H9 (cell line): Measurements from ENCODE around the gene ZFP36. TPM values are rescaled to one million over a fixed set of nuclear protein-coding genes. Genes with fewer than 3 reads are reported as not detected.
A peak's percentile ranks its signal among the peaks of the same experiment; 100 is the strongest.

Experiments used
- DNase-seq: peaks from one replicate; pipeline ENCODE4 v3.0.0-alpha.2; 2017
- H2AFZ ChIP-seq: one replicate; pipeline ENCODE4 v1.6.1; 2013; ENCODE audit warnings: mild to moderate bottlenecking, low read length, control low read depth, moderate library complexity
- H2AK5ac ChIP-seq: 2 replicates; pipeline ENCODE4 v1.6.1; 2013; ENCODE audit warnings: low read length, control low read depth, mixed read lengths; ENCODE audit not compliant: insufficient read length
- H2BK120ac ChIP-seq: one replicate; pipeline ENCODE4 v1.6.1; 2013; ENCODE audit warnings: low read depth, mild to moderate bottlenecking, low read length, control low read depth, inconsistent platforms; ENCODE audit not compliant: poor library complexity, severe bottlenecking
- H2BK12ac ChIP-seq: 2 replicates; pipeline ENCODE4 v1.6.1; 2013; ENCODE audit warnings: low read length, control low read depth, mixed read lengths, low read depth; ENCODE audit not compliant: insufficient read length
- H2BK15ac ChIP-seq: 2 replicates; pipeline ENCODE4 v1.6.1; 2013; ENCODE audit warnings: low read depth, low read length, control low read depth
- H2BK20ac ChIP-seq: one replicate; pipeline ENCODE4 v1.6.1; 2013; ENCODE audit warnings: low read depth, mild to moderate bottlenecking, low read length, control low read depth, inconsistent platforms; ENCODE audit not compliant: poor library complexity, severe bottlenecking
- H2BK5ac ChIP-seq: 2 replicates; pipeline ENCODE4 v1.6.1; 2013; ENCODE audit warnings: low read length, control low read depth, mixed read lengths; ENCODE audit not compliant: insufficient read length
- H3K14ac ChIP-seq: 2 replicates; pipeline ENCODE4 v1.6.1; 2013; ENCODE audit warnings: low read length, control low read depth; ENCODE audit not compliant: insufficient read depth
- H3K18ac ChIP-seq: 2 replicates; pipeline ENCODE4 v1.6.1; 2013; ENCODE audit warnings: low read depth, mild to moderate bottlenecking, mixed read lengths, low read length, control low read depth; ENCODE audit not compliant: insufficient read length
- H3K23ac ChIP-seq: 2 replicates; pipeline ENCODE4 v1.6.1; 2013; ENCODE audit warnings: low read length, control low read depth, mixed read lengths, low read depth; ENCODE audit not compliant: insufficient read length
- H3K23me2 ChIP-seq: 2 replicates; pipeline ENCODE4 v1.6.1; 2013; ENCODE audit warnings: low read depth, mild to moderate bottlenecking, mixed read lengths, low read length, control low read depth; ENCODE audit not compliant: insufficient read length, poor library complexity, severe bottlenecking
- H3K27ac ChIP-seq: 2 replicates; pipeline ENCODE4 v1.5.1; 2013; ENCODE audit warnings: low read length, control low read depth, mixed read lengths, low read depth; ENCODE audit not compliant: insufficient read length
- H3K27me3 ChIP-seq: 2 replicates; pipeline ENCODE4 v1.6.1; 2013; ENCODE audit warnings: low read length, control low read depth, inconsistent platforms; ENCODE audit not compliant: insufficient read depth
- H3K4ac ChIP-seq: 2 replicates; pipeline ENCODE4 v1.6.1; 2013; ENCODE audit warnings: low read depth, mild to moderate bottlenecking, control low read depth, inconsistent platforms, low read length, moderate library complexity
- H3K4me1 ChIP-seq: 2 replicates; pipeline ENCODE4 v1.6.1; 2013; ENCODE audit warnings: low read length, control low read depth, inconsistent platforms; ENCODE audit not compliant: insufficient read depth
- H3K4me2 ChIP-seq: 2 replicates; pipeline ENCODE4 v1.6.1; 2013; ENCODE audit warnings: low read length, control low read depth, mixed read lengths; ENCODE audit not compliant: insufficient read length, insufficient read depth
- H3K56ac ChIP-seq: 2 replicates; pipeline ENCODE4 v1.6.1; 2013; ENCODE audit warnings: low read depth, mild to moderate bottlenecking, mixed read lengths, low read length, control low read depth; ENCODE audit not compliant: insufficient read length
- H3K79me1 ChIP-seq: 2 replicates; pipeline ENCODE4 v1.6.1; 2013; ENCODE audit warnings: low read depth, mild to moderate bottlenecking, moderate library complexity, low read length, control low read depth, inconsistent platforms; ENCODE audit not compliant: insufficient read depth, poor library complexity, severe bottlenecking
- H3K79me2 ChIP-seq: 2 replicates; pipeline ENCODE4 v1.6.1; 2013; ENCODE audit warnings: low read length, control low read depth, inconsistent platforms; ENCODE audit not compliant: insufficient read depth
- H3K9ac ChIP-seq: 2 replicates; pipeline ENCODE4 v1.6.1; 2013; ENCODE audit warnings: low read length, control low read depth, mixed read lengths; ENCODE audit not compliant: insufficient read length; ENCODE audit errors: extremely low read depth
- H3K9me3 ChIP-seq: one replicate; pipeline ENCODE4 v1.6.1; 2013; ENCODE audit warnings: low read depth, low read length, inconsistent platforms; ENCODE audit not compliant: control insufficient read depth
- H3T11ph ChIP-seq: one replicate; pipeline ENCODE4 v1.6.1; 2013; ENCODE audit warnings: mild to moderate bottlenecking, low read length, control low read depth, inconsistent platforms
- H4K20me1 ChIP-seq: one replicate; pipeline ENCODE4 v1.6.1; 2013; ENCODE audit not compliant: control insufficient read depth, insufficient read length, insufficient read depth
- H4K5ac ChIP-seq: 2 replicates; pipeline ENCODE4 v1.6.1; 2013; ENCODE audit warnings: low read depth, mild to moderate bottlenecking, mixed read lengths, low read length, control low read depth; ENCODE audit not compliant: insufficient read length
- H4K8ac ChIP-seq: replicated peaks from 2 replicates; pipeline ENCODE4 v1.6.1; 2013; ENCODE audit warnings: low read length, control low read depth, mixed read lengths, low read depth; ENCODE audit not compliant: insufficient read length
- H4K91ac ChIP-seq: 2 replicates; pipeline ENCODE4 v1.6.1; 2013; ENCODE audit warnings: low read depth, mild to moderate bottlenecking, moderate library complexity, mixed read lengths, low read length, control low read depth; ENCODE audit not compliant: insufficient read length
- H3K27ac Mint-ChIP-seq, 3 experiments: 2 replicates in 2 of 3; 3 replicates in 1 of 3; pipeline ENCODE4 v1.8.0; 2020 to 2021; ENCODE audit warnings: mixed read lengths in 3 of 3, mild to moderate bottlenecking in 1 of 3, moderate library complexity in 1 of 3
- H3K27me3 Mint-ChIP-seq: 2 replicates; pipeline ENCODE4 v1.8.0; 2021; ENCODE audit warnings: low read depth, mild to moderate bottlenecking, moderate library complexity, mixed read lengths
- H3K36me3 Mint-ChIP-seq, 3 experiments: 2 replicates in 2 of 3; 3 replicates in 1 of 3; pipeline ENCODE4 v1.8.0; 2020 to 2021; ENCODE audit warnings: low read depth in 3 of 3, mixed read lengths in 3 of 3; ENCODE audit not compliant: insufficient read depth in 1 of 3
- H3K4me1 Mint-ChIP-seq, 2 experiments: 2 replicates each; pipeline ENCODE4 v1.8.0; 2020; ENCODE audit warnings: mixed read lengths in 2 of 2
- H3K4me3 Mint-ChIP-seq, 2 experiments: 2 replicates in 1 of 2; 3 replicates in 1 of 2; pipeline ENCODE4 v1.8.0; 2020 to 2021; ENCODE audit warnings: mild to moderate bottlenecking in 2 of 2, mixed read lengths in 2 of 2, moderate library complexity in 1 of 2
- H3K9me3 Mint-ChIP-seq, 2 experiments: 2 replicates in 1 of 2; 3 replicates in 1 of 2; pipeline ENCODE4 v1.8.0; 2020; ENCODE audit warnings: mild to moderate bottlenecking in 2 of 2, mixed read lengths in 2 of 2, moderate library complexity in 1 of 2
- WGBS: extraction: QIAGEN DNeasy Blood & Tissue Kit; methylation state at CpG from one replicate; pipeline ENCODE4 v1.1.7; 2013; ENCODE audit warnings: missing lambda C conversion rate, low lambda C conversion rate, mixed read lengths; ENCODE audit not compliant: insufficient read length; ENCODE audit errors: extremely low coverage; 5-methylcytosine and 5-hydroxymethylcytosine counted together
- total RNA-seq: library from RNA; stranded (reverse); gene quantifications from 2 replicates; pipeline ENCODE4 v1.2.1, GENCODE V29; 2021
- TF ChIP-seq, protein P1 (sequence below): fragments of 200-600 bp; sonication (generic); conservative IDR thresholded peaks from 3 replicates; pipeline ENCODE4 v1.8.0; 2021; ENCODE audit warnings: antibody characterized with exemption, mild to moderate bottlenecking

Gene ZFP36
- total RNA-seq, 1 experiment from 2014 or later = 14.6 TPM

DNA sequence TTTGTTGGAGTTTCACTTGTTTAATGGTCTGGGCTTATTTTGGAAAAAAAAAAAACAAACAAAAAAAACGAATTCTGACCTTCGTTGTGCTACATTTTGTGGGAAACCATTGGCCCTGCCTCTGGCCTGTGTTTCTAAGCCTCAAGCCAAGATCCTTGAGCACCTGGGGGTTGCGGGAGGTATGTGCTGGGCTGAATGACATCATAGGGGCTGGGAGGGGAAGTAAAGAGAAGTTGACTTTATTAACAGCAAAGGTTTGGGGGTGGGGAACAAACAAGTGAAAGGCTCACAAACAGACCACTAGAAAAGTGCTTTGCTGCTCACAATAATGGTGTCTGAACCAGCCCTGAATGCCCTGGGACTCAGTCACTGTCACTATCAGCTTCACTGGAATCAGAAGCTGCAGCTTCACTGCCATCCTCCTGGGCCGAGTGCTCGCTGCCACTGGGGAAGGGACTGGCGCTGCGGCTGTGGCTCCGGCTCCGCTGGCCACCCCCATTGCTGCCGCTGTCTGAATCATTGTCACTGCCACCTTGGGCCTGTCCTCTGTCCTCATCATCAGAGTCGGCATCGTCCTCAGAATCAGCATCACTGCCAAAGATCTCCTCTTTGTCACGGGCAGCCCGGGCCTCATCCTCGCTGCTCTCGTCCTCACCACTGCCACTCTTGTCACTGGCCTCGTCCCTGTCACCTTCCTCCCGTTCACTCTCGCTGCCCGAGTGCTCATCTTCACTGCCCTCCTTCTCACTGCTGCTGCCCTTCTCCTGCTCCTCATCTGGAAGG lies 20.8 kb upstream of the ZFP36 start:
- Histone ChIP-seq H3T11ph (no peak overlapping the region), H2BK5ac (no peak overlapping the region), H3K4me1 (no peaks in the 10 kb centered on the region), H3K9ac (no peak overlapping the region), H4K5ac (no peak overlapping the region), H3K14ac (no peak overlapping the region), H2BK20ac (no peak overlapping the region), H3K56ac (no peak overlapping the region), H4K8ac (no peak overlapping the region), H2BK15ac (no peak overlapping the region), H4K20me1 (no peaks in the 10 kb centered on the region), H3K4ac (no peak overlapping the region), H3K79me1 (no peaks in the 10 kb centered on the region), H4K91ac (no peak overlapping the region), H2AK5ac (no peak overlapping the region), H3K18ac (no peak overlapping the region), H3K23me2 (no peaks in the 10 kb centered on the region), H3K27me3 (no peaks in the 10 kb centered on the region), H2BK12ac (no peak overlapping the region), H3K23ac (no peak overlapping the region), H3K79me2 (no peaks in the 10 kb centered on the region), H3K4me2 (no peak overlapping the region), H2AFZ (no peak overlapping the region), H2BK120ac (no peak overlapping the region), H3K27ac (no peak overlapping the region), H3K9me3 (no peaks in the 10 kb centered on the region)
- TF ChIP-seq, protein P1, sequence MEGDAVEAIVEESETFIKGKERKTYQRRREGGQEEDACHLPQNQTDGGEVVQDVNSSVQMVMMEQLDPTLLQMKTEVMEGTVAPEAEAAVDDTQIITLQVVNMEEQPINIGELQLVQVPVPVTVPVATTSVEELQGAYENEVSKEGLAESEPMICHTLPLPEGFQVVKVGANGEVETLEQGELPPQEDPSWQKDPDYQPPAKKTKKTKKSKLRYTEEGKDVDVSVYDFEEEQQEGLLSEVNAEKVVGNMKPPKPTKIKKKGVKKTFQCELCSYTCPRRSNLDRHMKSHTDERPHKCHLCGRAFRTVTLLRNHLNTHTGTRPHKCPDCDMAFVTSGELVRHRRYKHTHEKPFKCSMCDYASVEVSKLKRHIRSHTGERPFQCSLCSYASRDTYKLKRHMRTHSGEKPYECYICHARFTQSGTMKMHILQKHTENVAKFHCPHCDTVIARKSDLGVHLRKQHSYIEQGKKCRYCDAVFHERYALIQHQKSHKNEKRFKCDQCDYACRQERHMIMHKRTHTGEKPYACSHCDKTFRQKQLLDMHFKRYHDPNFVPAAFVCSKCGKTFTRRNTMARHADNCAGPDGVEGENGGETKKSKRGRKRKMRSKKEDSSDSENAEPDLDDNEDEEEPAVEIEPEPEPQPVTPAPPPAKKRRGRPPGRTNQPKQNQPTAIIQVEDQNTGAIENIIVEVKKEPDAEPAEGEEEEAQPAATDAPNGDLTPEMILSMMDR = no peak
- no peak for DNase-seq
- Mint-ChIP-seq H3K9me3 (no peaks in the 10 kb centered on the region), H3K27ac (peak overlapping the region in 2 of 3 experiments; percentile 44 to 64; a peak in 5 of 7 replicates), H3K27me3 (no peaks in the 10 kb centered on the region), H3K4me3 (peak overlapping the region in 1 of 2 experiments; percentile 16; a peak in 2 of 5 replicates), H3K36me3 (peaks cover 49 to 84% (median 82%) of the 10 kb centered on the region in 3 experiments), H3K4me1 (peaks cover 7 to 10% of the 10 kb centered on the region in 2 experiments; a peak in 3 of 4 replicates)
- WGBS = no CpG with 5 or more reads among the region's 20 CpGs
